CD14-positive monocyte (primary cell): ENCODE data around the gene CISTR. TPM values are rescaled to one million over a fixed set of nuclear protein-coding genes. Genes with fewer than 3 reads are reported as not detected.

ENCODE experiments used
- DNase-seq, 3 donors: peaks; one replicate each; pipeline ENCODE4 v3.0.0-alpha.2; 2011 to 2022
- H2AFZ ChIP-seq: 2 replicates; pipeline ENCODE4 v1.6.0; 2012; ENCODE audit warnings: mild to moderate bottlenecking, low read depth, low read length, inconsistent platforms; ENCODE audit not compliant: insufficient read depth, poor library complexity, severe bottlenecking
- H3K27ac ChIP-seq, 2 donors: 1 replicate in 1 of 2; 2 replicates in 1 of 2; pipeline ENCODE4 v1.5.1; 2012 to 2013; ENCODE audit warnings: low read length in 2 of 2, control low read depth in 1 of 2, inconsistent platforms in 1 of 2, low read depth in 1 of 2, mild to moderate bottlenecking in 1 of 2
- H3K27me3 ChIP-seq, 2 donors: one replicate each; pipeline versions ENCODE4 v1.6.0 to v1.6.1; 2011 to 2013; ENCODE audit warnings: low read length in 2 of 2; ENCODE audit not compliant: control insufficient read depth in 2 of 2, insufficient read depth in 2 of 2
- H3K36me3 ChIP-seq, 2 donors: replicated peaks in 1 of 2; 1 replicate in 1 of 2; 2 replicates in 1 of 2; pipeline versions ENCODE4 v1.5.1 to v1.6.1; 2012 to 2013; ENCODE audit warnings: low read length in 2 of 2, control low read depth in 1 of 2, inconsistent platforms in 1 of 2, mild to moderate bottlenecking in 1 of 2; ENCODE audit not compliant: insufficient read depth in 2 of 2, control insufficient read depth in 1 of 2
- H3K4me1 ChIP-seq, 2 donors: 1 replicate in 1 of 2; 2 replicates in 1 of 2; pipeline versions ENCODE4 v1.5.1 to v1.6.1; 2012 to 2013; ENCODE audit warnings: low read length in 2 of 2, control low read depth in 1 of 2, inconsistent platforms in 1 of 2, mild to moderate bottlenecking in 1 of 2, moderate library complexity in 1 of 2; ENCODE audit not compliant: insufficient read depth in 2 of 2, control insufficient read depth in 1 of 2
- H3K4me2 ChIP-seq: replicated peaks from 2 replicates; pipeline ENCODE3; 2012; ENCODE audit warnings: low read length, moderate library complexity, mild to moderate bottlenecking; ENCODE audit not compliant: poor library complexity, severe bottlenecking; ENCODE audit errors: extremely low read depth
- H3K4me3 ChIP-seq, 3 experiments: fragments of 200-600 bp in 1 of 3; sonication (generic) in 1 of 3; replicated peaks in 1 of 3; 1 replicate in 2 of 3; 2 replicates in 1 of 3; pipeline ENCODE4 v1.5.1; 2011 to 2013; ENCODE audit warnings: low read length in 3 of 3, mild to moderate bottlenecking in 3 of 3, control low read depth in 2 of 3, low read depth in 2 of 3, inconsistent platforms in 1 of 3, moderate library complexity in 1 of 3
- H3K79me2 ChIP-seq: 2 replicates; pipeline ENCODE4 v1.6.0; 2012; ENCODE audit warnings: mild to moderate bottlenecking, control low read depth, inconsistent platforms, low read length, moderate library complexity; ENCODE audit not compliant: insufficient read depth
- H3K9ac ChIP-seq: 2 replicates; pipeline ENCODE4 v1.6.0; 2017; ENCODE audit warnings: low read length, mild to moderate bottlenecking; ENCODE audit not compliant: insufficient read depth, poor library complexity, severe bottlenecking
- H3K9me3 ChIP-seq, 2 donors: replicated peaks in 1 of 2; 1 replicate in 1 of 2; 2 replicates in 1 of 2; pipeline versions ENCODE4 v1.5.1 to v1.6.1; 2012 to 2013; ENCODE audit warnings: low read length in 2 of 2, control low read depth in 1 of 2; ENCODE audit not compliant: control insufficient read depth in 1 of 2, insufficient read depth in 1 of 2
- H4K20me1 ChIP-seq: 2 replicates; pipeline ENCODE4 v1.6.0; 2012; ENCODE audit warnings: mild to moderate bottlenecking, low read length, control low read depth, moderate library complexity; ENCODE audit not compliant: insufficient read depth
- H3K27ac Mint-ChIP-seq, 7 donors: one replicate each; pipeline ENCODE4 v1.8.0; 2020; ENCODE audit warnings: mild to moderate bottlenecking in 7 of 7, mixed read lengths in 7 of 7, moderate library complexity in 6 of 7, inconsistent platforms in 2 of 7
- H3K27me3 Mint-ChIP-seq, 3 donors: one replicate each; pipeline ENCODE4 v1.8.0; 2021 to 2022; ENCODE audit warnings: low read depth in 3 of 3, mild to moderate bottlenecking in 3 of 3, mixed read lengths in 3 of 3, moderate library complexity in 3 of 3, inconsistent platforms in 1 of 3
- H3K36me3 Mint-ChIP-seq, 2 donors: one replicate each; pipeline ENCODE4 v1.8.0; 2020; ENCODE audit warnings: mixed read lengths in 2 of 2, inconsistent platforms in 1 of 2, mild to moderate bottlenecking in 1 of 2
- H3K4me1 Mint-ChIP-seq: one replicate; pipeline ENCODE4 v1.8.0; 2020; ENCODE audit warnings: mild to moderate bottlenecking, mixed read lengths
- H3K4me3 Mint-ChIP-seq, 2 donors: one replicate each; pipeline ENCODE4 v1.8.0; 2020; ENCODE audit warnings: mild to moderate bottlenecking in 2 of 2, mixed read lengths in 2 of 2, moderate library complexity in 1 of 2
- H3K9me3 Mint-ChIP-seq, 7 donors: one replicate each; pipeline ENCODE4 v1.8.0; 2020 to 2022; ENCODE audit warnings: mixed read lengths in 7 of 7, mild to moderate bottlenecking in 6 of 7, moderate library complexity in 6 of 7, inconsistent platforms in 2 of 7
- WGBS: methylation state at CpG from one replicate; pipeline ENCODE4 v1.1.5; 2013; ENCODE audit warnings: missing lambda C conversion rate; ENCODE audit not compliant: insufficient coverage; 5-methylcytosine and 5-hydroxymethylcytosine counted together
- intact Hi-C, 2 donors: fragments of 100-400 bp; cut with micrococcal nuclease; formaldehyde crosslinking; loops; one replicate each; pipeline versions ENCODE4 v1.15.0 to v1.15.1; 2023
- polyA plus RNA-seq, 3 donors: library from polyadenylated mRNA; depleted of rRNA in 1 of 3; unstranded in 2 of 3; stranded (reverse) in 1 of 3; fragments of 300-500 nt in 2 of 3; fragments of >200 nt in 1 of 3; fragmentation: Illumina TruSeq in 2 of 3; gene quantifications; 1 replicate in 2 of 3; 2 replicates in 1 of 3; pipeline ENCODE4 v1.2.3, GENCODE V29; 2012 to 2021
- TF ChIP-seq, protein P1 (sequence below): fragments of 200-600 bp; IDR thresholded peaks from one replicate; pipeline ENCODE4 v1.8.0; 2022; ENCODE audit warnings: antibody characterized with exemption, mild to moderate bottlenecking

Gene CISTR
- polyA plus RNA-seq, 3 donors, result not detected

GRCh38 chr12:53701518-53702264 lies 50.1 kb downstream of the CISTR start:
- TF ChIP-seq, protein P1, sequence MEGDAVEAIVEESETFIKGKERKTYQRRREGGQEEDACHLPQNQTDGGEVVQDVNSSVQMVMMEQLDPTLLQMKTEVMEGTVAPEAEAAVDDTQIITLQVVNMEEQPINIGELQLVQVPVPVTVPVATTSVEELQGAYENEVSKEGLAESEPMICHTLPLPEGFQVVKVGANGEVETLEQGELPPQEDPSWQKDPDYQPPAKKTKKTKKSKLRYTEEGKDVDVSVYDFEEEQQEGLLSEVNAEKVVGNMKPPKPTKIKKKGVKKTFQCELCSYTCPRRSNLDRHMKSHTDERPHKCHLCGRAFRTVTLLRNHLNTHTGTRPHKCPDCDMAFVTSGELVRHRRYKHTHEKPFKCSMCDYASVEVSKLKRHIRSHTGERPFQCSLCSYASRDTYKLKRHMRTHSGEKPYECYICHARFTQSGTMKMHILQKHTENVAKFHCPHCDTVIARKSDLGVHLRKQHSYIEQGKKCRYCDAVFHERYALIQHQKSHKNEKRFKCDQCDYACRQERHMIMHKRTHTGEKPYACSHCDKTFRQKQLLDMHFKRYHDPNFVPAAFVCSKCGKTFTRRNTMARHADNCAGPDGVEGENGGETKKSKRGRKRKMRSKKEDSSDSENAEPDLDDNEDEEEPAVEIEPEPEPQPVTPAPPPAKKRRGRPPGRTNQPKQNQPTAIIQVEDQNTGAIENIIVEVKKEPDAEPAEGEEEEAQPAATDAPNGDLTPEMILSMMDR, result peak; percentile 93
- Histone ChIP-seq H3K4me2 (no peak overlapping the region), H3K36me3 (no peaks in the 10 kb centered on the region), H3K4me1 (peaks cover 3% of the 10 kb centered on the region in 2 donors), H2AFZ (no peak overlapping the region), H3K27ac (no peak overlapping the region), H3K9me3 (peaks cover 0 to 17% of the 10 kb centered on the region in 2 donors), H3K27me3 (peaks cover 74 to 83% of the 10 kb centered on the region in 2 donors), H3K9ac (no peak overlapping the region), H4K20me1 (no peaks in the 10 kb centered on the region), H3K4me3 (no peak overlapping the region), H3K79me2 (no peaks in the 10 kb centered on the region)
- Mint-ChIP-seq H3K4me3 (peak overlapping the region in 1 of 2 donors; percentile 20), H3K9me3 (peaks cover 0 to 15% (median 8%) of the 10 kb centered on the region in 7 donors), H3K36me3 (peaks cover 0 to 3% of the 10 kb centered on the region in 2 donors), H3K4me1 (peaks cover 13% of the 10 kb centered on the region), H3K27me3 (peaks cover 81 to 91% (median 83%) of the 10 kb centered on the region in 3 donors), H3K27ac (peak overlapping the region in 1 of 7 donors; percentile 64)
- 2% methylated on average over 8 of the region's 8 CpGs for WGBS
- DNase-seq, result peak; percentile 48 to 70 (median 52)
- intact Hi-C loops, result loop anchor here (2.0 to 10.0 kb wide), 2 partner anchors 41 to 503 kb away; no protein-coding TSS in a partner anchor

DNA sequence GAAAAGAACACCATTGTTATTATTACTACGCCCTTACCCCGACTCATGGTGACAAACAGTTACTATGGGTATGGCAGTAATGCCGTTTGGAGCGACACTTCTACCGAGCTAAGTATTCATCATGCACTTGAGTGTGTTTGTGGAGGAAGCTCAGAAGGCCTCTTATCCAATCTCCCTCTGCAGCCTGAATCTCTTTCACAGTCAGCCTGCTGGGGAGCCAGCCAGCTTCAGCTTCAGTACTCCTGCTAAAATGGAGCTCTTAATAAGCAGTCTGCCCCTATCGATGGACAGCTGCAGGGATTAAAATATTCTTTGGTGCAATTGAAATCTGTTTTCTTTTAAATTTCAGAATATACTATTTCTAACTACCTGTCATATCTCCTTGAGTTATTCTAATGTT lies 51.2 kb downstream of the CISTR start:
- TF ChIP-seq, protein P1, result no peak
- peaks cover 0 to 9% of the 10 kb centered on the region in 2 donors for H3K36me3 Mint-ChIP-seq
- peaks cover 0 to 17% of the 10 kb centered on the region in 2 donors for H3K9me3 ChIP-seq
- no peak overlapping the region for H2AFZ ChIP-seq
- peaks cover 81 to 89% of the 10 kb centered on the region in 2 donors for H3K27me3 ChIP-seq
- peak overlapping the region in 1 of 2 donors; percentile 52 for H3K4me3 Mint-ChIP-seq
- H3K79me2 ChIP-seq, result no peaks in the 10 kb centered on the region
- intact Hi-C loops, result loop anchor here in 1 of 2 donors (1.0 to 10.0 kb wide), 2 partner anchors 46 to 504 kb away; no protein-coding TSS in a partner anchor
- H3K4me3 ChIP-seq, result no peak overlapping the region
- H3K9me3 Mint-ChIP-seq, result peaks cover 0 to 22% (median 11%) of the 10 kb centered on the region in 7 donors
- no peak overlapping the region for H3K27ac Mint-ChIP-seq
- no peaks in the 10 kb centered on the region for H3K36me3 ChIP-seq
- H3K4me1 Mint-ChIP-seq, result peaks cover 24% of the 10 kb centered on the region
- no peak overlapping the region for H3K4me2 ChIP-seq
- H3K27ac ChIP-seq, result no peak overlapping the region
- WGBS, result no CpG with 5 or more reads among the region's 6 CpGs
- H3K4me1 ChIP-seq, result peaks cover 13 to 14% of the 10 kb centered on the region in 2 donors
- H4K20me1 ChIP-seq, result no peaks in the 10 kb centered on the region
- H3K27me3 Mint-ChIP-seq, result peaks cover 84 to 92% (median 84%) of the 10 kb centered on the region in 3 donors
- DNase-seq, result no peak
- no peak overlapping the region for H3K9ac ChIP-seq
